CD14-positive monocyte (primary cell): Measurements from ENCODE around the gene ST3GAL3. TPM values are rescaled to one million over a fixed set of nuclear protein-coding genes. Genes with fewer than 3 reads are reported as not detected.

Source experiments
- DNase-seq, 3 donors: peaks; one replicate each; pipeline ENCODE4 v3.0.0-alpha.2; 2011 to 2022
- H2AFZ ChIP-seq: 2 replicates; pipeline ENCODE4 v1.6.0; 2012; ENCODE audit warnings: mild to moderate bottlenecking, low read depth, low read length, inconsistent platforms; ENCODE audit not compliant: insufficient read depth, poor library complexity, severe bottlenecking
- H3K27ac ChIP-seq, 2 donors: 1 replicate in 1 of 2; 2 replicates in 1 of 2; pipeline ENCODE4 v1.5.1; 2012 to 2013; ENCODE audit warnings: low read length in 2 of 2, control low read depth in 1 of 2, inconsistent platforms in 1 of 2, low read depth in 1 of 2, mild to moderate bottlenecking in 1 of 2
- H3K27me3 ChIP-seq, 2 donors: one replicate each; pipeline versions ENCODE4 v1.6.0 to v1.6.1; 2011 to 2013; ENCODE audit warnings: low read length in 2 of 2; ENCODE audit not compliant: control insufficient read depth in 2 of 2, insufficient read depth in 2 of 2
- H3K36me3 ChIP-seq, 2 donors: replicated peaks in 1 of 2; 1 replicate in 1 of 2; 2 replicates in 1 of 2; pipeline versions ENCODE4 v1.5.1 to v1.6.1; 2012 to 2013; ENCODE audit warnings: low read length in 2 of 2, control low read depth in 1 of 2, inconsistent platforms in 1 of 2, mild to moderate bottlenecking in 1 of 2; ENCODE audit not compliant: insufficient read depth in 2 of 2, control insufficient read depth in 1 of 2
- H3K4me1 ChIP-seq, 2 donors: 1 replicate in 1 of 2; 2 replicates in 1 of 2; pipeline versions ENCODE4 v1.5.1 to v1.6.1; 2012 to 2013; ENCODE audit warnings: low read length in 2 of 2, control low read depth in 1 of 2, inconsistent platforms in 1 of 2, mild to moderate bottlenecking in 1 of 2, moderate library complexity in 1 of 2; ENCODE audit not compliant: insufficient read depth in 2 of 2, control insufficient read depth in 1 of 2
- H3K4me2 ChIP-seq: replicated peaks from 2 replicates; pipeline ENCODE3; 2012; ENCODE audit warnings: low read length, moderate library complexity, mild to moderate bottlenecking; ENCODE audit not compliant: poor library complexity, severe bottlenecking; ENCODE audit errors: extremely low read depth
- H3K4me3 ChIP-seq, 3 experiments: fragments of 200-600 bp in 1 of 3; sonication (generic) in 1 of 3; replicated peaks in 1 of 3; 1 replicate in 2 of 3; 2 replicates in 1 of 3; pipeline ENCODE4 v1.5.1; 2011 to 2013; ENCODE audit warnings: low read length in 3 of 3, mild to moderate bottlenecking in 3 of 3, control low read depth in 2 of 3, low read depth in 2 of 3, inconsistent platforms in 1 of 3, moderate library complexity in 1 of 3
- H3K79me2 ChIP-seq: 2 replicates; pipeline ENCODE4 v1.6.0; 2012; ENCODE audit warnings: mild to moderate bottlenecking, control low read depth, inconsistent platforms, low read length, moderate library complexity; ENCODE audit not compliant: insufficient read depth
- H3K9ac ChIP-seq: 2 replicates; pipeline ENCODE4 v1.6.0; 2017; ENCODE audit warnings: low read length, mild to moderate bottlenecking; ENCODE audit not compliant: insufficient read depth, poor library complexity, severe bottlenecking
- H3K9me3 ChIP-seq, 2 donors: replicated peaks in 1 of 2; 1 replicate in 1 of 2; 2 replicates in 1 of 2; pipeline versions ENCODE4 v1.5.1 to v1.6.1; 2012 to 2013; ENCODE audit warnings: low read length in 2 of 2, control low read depth in 1 of 2; ENCODE audit not compliant: control insufficient read depth in 1 of 2, insufficient read depth in 1 of 2
- H4K20me1 ChIP-seq: 2 replicates; pipeline ENCODE4 v1.6.0; 2012; ENCODE audit warnings: mild to moderate bottlenecking, low read length, control low read depth, moderate library complexity; ENCODE audit not compliant: insufficient read depth
- H3K27ac Mint-ChIP-seq, 7 donors: one replicate each; pipeline ENCODE4 v1.8.0; 2020; ENCODE audit warnings: mild to moderate bottlenecking in 7 of 7, mixed read lengths in 7 of 7, moderate library complexity in 6 of 7, inconsistent platforms in 2 of 7
- H3K27me3 Mint-ChIP-seq, 3 donors: one replicate each; pipeline ENCODE4 v1.8.0; 2021 to 2022; ENCODE audit warnings: low read depth in 3 of 3, mild to moderate bottlenecking in 3 of 3, mixed read lengths in 3 of 3, moderate library complexity in 3 of 3, inconsistent platforms in 1 of 3
- H3K36me3 Mint-ChIP-seq, 2 donors: one replicate each; pipeline ENCODE4 v1.8.0; 2020; ENCODE audit warnings: mixed read lengths in 2 of 2, inconsistent platforms in 1 of 2, mild to moderate bottlenecking in 1 of 2
- H3K4me1 Mint-ChIP-seq: one replicate; pipeline ENCODE4 v1.8.0; 2020; ENCODE audit warnings: mild to moderate bottlenecking, mixed read lengths
- H3K4me3 Mint-ChIP-seq, 2 donors: one replicate each; pipeline ENCODE4 v1.8.0; 2020; ENCODE audit warnings: mild to moderate bottlenecking in 2 of 2, mixed read lengths in 2 of 2, moderate library complexity in 1 of 2
- H3K9me3 Mint-ChIP-seq, 7 donors: one replicate each; pipeline ENCODE4 v1.8.0; 2020 to 2022; ENCODE audit warnings: mixed read lengths in 7 of 7, mild to moderate bottlenecking in 6 of 7, moderate library complexity in 6 of 7, inconsistent platforms in 2 of 7
- WGBS: methylation state at CpG from one replicate; pipeline ENCODE4 v1.1.5; 2013; ENCODE audit warnings: missing lambda C conversion rate; ENCODE audit not compliant: insufficient coverage; 5-methylcytosine and 5-hydroxymethylcytosine counted together
- intact Hi-C, 2 donors: fragments of 100-400 bp; cut with micrococcal nuclease; formaldehyde crosslinking; loops; one replicate each; pipeline versions ENCODE4 v1.15.0 to v1.15.1; 2023
- polyA plus RNA-seq, 3 donors: library from polyadenylated mRNA; depleted of rRNA in 1 of 3; unstranded in 2 of 3; stranded (reverse) in 1 of 3; fragments of 300-500 nt in 2 of 3; fragments of >200 nt in 1 of 3; fragmentation: Illumina TruSeq in 2 of 3; gene quantifications; 1 replicate in 2 of 3; 2 replicates in 1 of 3; pipeline ENCODE4 v1.2.3, GENCODE V29; 2012 to 2021
- TF ChIP-seq, protein P1 (sequence below): fragments of 200-600 bp; IDR thresholded peaks from one replicate; pipeline ENCODE4 v1.8.0; 2022; ENCODE audit warnings: antibody characterized with exemption, mild to moderate bottlenecking

ST3GAL3 gene
- polyA plus RNA-seq, 3 donors, result 1.6 to 4.5 (median 2.1) TPM

DNA sequence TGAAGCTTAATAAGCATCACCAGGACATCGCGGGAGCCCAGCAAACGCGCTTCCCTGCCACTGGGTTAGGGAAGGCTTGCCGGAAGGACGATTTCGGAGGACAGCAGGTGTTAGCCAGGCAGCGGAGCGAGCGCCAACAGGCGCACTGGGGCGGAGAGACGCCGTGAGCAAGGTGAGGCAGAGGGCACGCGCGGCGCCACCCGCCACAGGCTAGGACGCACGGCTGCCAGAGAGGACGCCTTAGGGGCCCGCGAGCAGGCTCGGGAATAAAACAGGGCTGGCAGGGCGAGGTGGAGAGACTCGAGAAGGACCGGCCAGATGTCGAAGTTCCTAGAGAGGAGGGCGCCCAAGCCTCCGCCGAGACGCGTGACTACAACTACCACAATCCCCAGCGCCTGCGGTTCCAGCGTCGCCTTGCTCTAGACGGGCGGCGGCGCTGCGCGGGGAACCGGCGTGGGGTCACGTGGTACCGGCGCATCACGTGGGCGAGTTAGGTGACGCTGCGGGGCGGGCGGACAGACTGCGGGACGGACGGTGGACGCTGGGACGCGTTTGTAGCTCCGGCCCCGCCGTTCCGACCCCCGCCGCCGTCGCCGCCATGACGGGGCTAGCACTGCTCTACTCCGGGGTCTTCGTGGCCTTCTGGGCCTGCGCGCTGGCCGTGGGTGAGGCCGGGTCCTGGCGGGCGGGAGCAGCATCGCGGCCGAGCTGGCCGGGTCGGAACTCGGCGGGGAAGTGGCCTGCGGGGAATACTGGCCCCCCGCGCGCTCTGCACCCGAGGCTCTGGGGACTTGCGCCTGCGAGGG lies 267.3 kb downstream of the ST3GAL3 start, which contains the start of gene ATP6V0B:
ATP6V0B (plus strand) TSS at position 518 of the 806 bp plus-strand sequence; CDS start at position 599, 81 bp downstream.
- H3K4me3 ChIP-seq, result peak within 1 kb of the TSS; percentile 86 to 98 (median 97)
- Mint-ChIP-seq H3K27ac (peak within 1 kb of the TSS; percentile 95 to 97 (median 96)), H3K27me3 (peaks cover 2 to 8% (median 2%) of the 10 kb centered on the region in 3 donors), H3K4me1 (peaks cover 53% of the 10 kb centered on the region), H3K9me3 (peaks cover 0 to 1% (median 0%) of the 10 kb centered on the region in 7 donors), H3K36me3 (peaks cover 35 to 42% of the 10 kb centered on the region in 2 donors), H3K4me3 (peak within 1 kb of the TSS; percentile 98 to 99)
- DNase-seq, result peak; percentile 94 to 95 (median 94)
- peaks cover 50 to 59% of the 10 kb centered on the region in 2 donors for H3K4me1 ChIP-seq
- H3K4me2 ChIP-seq, result peak within 1 kb of the TSS; percentile 79
- H3K79me2 ChIP-seq, result peaks cover 48% of the 10 kb centered on the region
- H2AFZ ChIP-seq, result peak within 1 kb of the TSS; percentile 99
- peak within 1 kb of the TSS; percentile 97 to 99 for H3K27ac ChIP-seq
- TF ChIP-seq, protein P1, sequence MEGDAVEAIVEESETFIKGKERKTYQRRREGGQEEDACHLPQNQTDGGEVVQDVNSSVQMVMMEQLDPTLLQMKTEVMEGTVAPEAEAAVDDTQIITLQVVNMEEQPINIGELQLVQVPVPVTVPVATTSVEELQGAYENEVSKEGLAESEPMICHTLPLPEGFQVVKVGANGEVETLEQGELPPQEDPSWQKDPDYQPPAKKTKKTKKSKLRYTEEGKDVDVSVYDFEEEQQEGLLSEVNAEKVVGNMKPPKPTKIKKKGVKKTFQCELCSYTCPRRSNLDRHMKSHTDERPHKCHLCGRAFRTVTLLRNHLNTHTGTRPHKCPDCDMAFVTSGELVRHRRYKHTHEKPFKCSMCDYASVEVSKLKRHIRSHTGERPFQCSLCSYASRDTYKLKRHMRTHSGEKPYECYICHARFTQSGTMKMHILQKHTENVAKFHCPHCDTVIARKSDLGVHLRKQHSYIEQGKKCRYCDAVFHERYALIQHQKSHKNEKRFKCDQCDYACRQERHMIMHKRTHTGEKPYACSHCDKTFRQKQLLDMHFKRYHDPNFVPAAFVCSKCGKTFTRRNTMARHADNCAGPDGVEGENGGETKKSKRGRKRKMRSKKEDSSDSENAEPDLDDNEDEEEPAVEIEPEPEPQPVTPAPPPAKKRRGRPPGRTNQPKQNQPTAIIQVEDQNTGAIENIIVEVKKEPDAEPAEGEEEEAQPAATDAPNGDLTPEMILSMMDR, result peak; percentile 21
- H3K27me3 ChIP-seq, result no peaks in the 10 kb centered on the region
- WGBS, result under 1% methylated on average over 85 of the region's 93 CpGs
- H3K36me3 ChIP-seq, result peaks cover 25 to 37% of the 10 kb centered on the region in 2 donors
- H4K20me1 ChIP-seq, result peaks cover 41% of the 10 kb centered on the region
- H3K9me3 ChIP-seq, result no peaks in the 10 kb centered on the region
- intact Hi-C loops, result loop anchor here (1.0 to 10.0 kb wide), 4 partner anchors 28 to 380 kb away; partner anchors contain the start of genes IPO13 (in 2 of the 2), ERI3 (in 1 of the 2) and KDM4A (in 1 of the 2)
- peak within 1 kb of the TSS; percentile 100 for H3K9ac ChIP-seq

DNA sequence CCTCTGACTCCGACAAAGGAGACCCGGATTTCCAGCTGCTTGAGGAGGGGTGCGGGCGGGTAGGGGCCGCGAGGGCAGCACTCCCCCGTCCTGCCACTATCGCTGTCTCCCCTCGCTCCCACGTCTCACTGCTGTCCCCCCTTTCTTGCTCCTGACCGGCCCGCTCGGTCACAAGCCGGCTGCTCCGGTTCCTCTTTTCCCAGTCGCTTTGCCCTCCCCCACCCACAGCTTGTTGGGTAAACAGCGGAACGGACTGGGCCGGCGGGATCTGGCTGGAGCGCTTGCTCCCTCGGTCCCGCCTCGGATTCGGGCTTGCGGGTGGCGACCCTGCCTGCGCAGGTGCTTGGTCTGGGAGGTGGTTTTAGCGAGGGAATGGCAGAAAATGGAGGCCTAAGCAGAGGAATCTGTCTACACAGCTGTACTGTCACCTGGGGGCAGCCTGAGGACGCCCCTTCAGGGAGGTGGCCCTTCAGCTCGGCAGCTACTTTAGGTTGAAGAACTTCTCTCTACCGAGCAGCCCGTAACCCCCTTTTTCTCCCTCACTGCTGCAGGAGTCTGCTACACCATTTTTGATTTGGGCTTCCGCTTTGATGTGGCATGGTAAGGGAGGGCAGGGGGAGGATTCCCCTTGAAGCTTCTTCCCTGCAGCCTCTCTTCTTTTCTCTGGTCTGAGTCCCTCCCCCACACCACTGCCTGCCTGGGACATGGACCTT lies 268.1 kb downstream of the ST3GAL3 start:
- Histone ChIP-seq H3K4me2 (peak overlapping the region; percentile 79), H3K4me1 (peaks cover 48 to 61% of the 10 kb centered on the region in 2 donors), H3K27me3 (no peaks in the 10 kb centered on the region), H3K36me3 (peaks cover 25 to 37% of the 10 kb centered on the region in 2 donors), H3K4me3 (peak overlapping the region; percentile 86 to 98 (median 97)), H3K9ac (peak overlapping the region; percentile 100), H2AFZ (peak overlapping the region; percentile 99), H4K20me1 (peaks cover 45% of the 10 kb centered on the region), H3K79me2 (peaks cover 43% of the 10 kb centered on the region), H3K27ac (peak overlapping the region; percentile 97 to 99), H3K9me3 (no peaks in the 10 kb centered on the region)
- peaks cover 35 to 42% of the 10 kb centered on the region in 2 donors for H3K36me3 Mint-ChIP-seq
- H3K27ac Mint-ChIP-seq, result peak overlapping the region; percentile 95 to 97 (median 96)
- peaks cover 0 to 1% (median 0%) of the 10 kb centered on the region in 7 donors for H3K9me3 Mint-ChIP-seq
- peak; percentile 77 to 85 (median 83) for DNase-seq
- peak overlapping the region; percentile 98 to 99 for H3K4me3 Mint-ChIP-seq
- TF ChIP-seq, protein P1, result no peak
- H3K4me1 Mint-ChIP-seq, result peaks cover 55% of the 10 kb centered on the region
- intact Hi-C loops, result loop anchor here in 1 of 2 donors (2.0 to 10.0 kb wide), 3 partner anchors 29 to 379 kb away; partner anchors contain the start of genes ERI3, IPO13 and KDM4A
- H3K27me3 Mint-ChIP-seq, result peaks cover 3 to 8% (median 4%) of the 10 kb centered on the region in 3 donors
- WGBS, result 0% methylated on average over 28 of the region's 34 CpGs
